Measurements from ENCODE around the gene SMARCC2.

DNA sequence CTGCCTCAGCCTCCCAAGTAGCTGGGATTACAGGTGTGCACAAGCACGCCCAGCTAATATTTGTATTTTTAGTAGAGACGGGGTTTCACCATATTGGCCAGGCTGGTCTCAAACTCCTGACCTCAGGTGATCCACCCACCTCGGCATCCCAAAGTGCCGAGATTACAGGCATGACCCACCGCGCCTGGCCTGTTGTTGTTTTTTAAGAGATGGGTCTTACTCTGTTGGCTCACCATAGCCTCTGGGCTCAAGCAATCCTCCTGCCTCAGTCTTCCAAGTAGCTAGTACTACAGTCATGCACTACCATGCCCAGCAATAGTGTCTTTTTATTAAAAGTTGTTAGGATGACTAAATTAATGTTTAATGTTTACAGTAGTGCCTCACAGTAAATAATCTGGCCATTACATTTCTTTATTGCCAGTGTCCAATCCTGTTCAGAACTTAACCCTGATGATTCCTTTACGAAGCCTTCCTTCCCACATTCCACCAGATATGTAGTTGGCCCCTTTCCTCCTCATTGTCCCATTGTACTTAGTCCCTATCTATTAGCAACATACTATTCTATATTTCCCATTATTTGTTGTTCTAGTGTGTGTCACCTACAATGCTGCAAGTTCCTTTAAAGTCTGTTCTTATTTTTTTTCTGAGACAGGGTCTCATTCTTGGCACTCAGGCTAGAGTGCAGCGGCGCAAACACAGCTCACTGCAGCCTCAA is 8.8 kb upstream of the SMARCC2 start:
- no peak for TF ChIP-seq CTCF (IDR thresholded peaks at IDR 0.05)
- TF ChIP-seq POLR2A (IDR thresholded peaks at IDR 0.05) = no peak
- TF ChIP-seq EP300 (IDR thresholded peaks at IDR 0.05) = no peak

Data from tibial nerve (tissue), 4 donors.